ENCODE data around the gene SLC26A1.

GRCh38 chr4:1001561-1002130 lies 8.4 kb upstream of the SLC26A1 start:
- TF ChIP-seq, protein P1, sequence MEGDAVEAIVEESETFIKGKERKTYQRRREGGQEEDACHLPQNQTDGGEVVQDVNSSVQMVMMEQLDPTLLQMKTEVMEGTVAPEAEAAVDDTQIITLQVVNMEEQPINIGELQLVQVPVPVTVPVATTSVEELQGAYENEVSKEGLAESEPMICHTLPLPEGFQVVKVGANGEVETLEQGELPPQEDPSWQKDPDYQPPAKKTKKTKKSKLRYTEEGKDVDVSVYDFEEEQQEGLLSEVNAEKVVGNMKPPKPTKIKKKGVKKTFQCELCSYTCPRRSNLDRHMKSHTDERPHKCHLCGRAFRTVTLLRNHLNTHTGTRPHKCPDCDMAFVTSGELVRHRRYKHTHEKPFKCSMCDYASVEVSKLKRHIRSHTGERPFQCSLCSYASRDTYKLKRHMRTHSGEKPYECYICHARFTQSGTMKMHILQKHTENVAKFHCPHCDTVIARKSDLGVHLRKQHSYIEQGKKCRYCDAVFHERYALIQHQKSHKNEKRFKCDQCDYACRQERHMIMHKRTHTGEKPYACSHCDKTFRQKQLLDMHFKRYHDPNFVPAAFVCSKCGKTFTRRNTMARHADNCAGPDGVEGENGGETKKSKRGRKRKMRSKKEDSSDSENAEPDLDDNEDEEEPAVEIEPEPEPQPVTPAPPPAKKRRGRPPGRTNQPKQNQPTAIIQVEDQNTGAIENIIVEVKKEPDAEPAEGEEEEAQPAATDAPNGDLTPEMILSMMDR (IDR thresholded peaks at IDR 0.05), result no peak
- no peak for TF ChIP-seq POLR2A (IDR thresholded peaks at IDR 0.05)
